ENCODE measurements around the gene SNAPC1.
"Not testable (repeated sequence)": the region's sequence is repeated elsewhere in the genome, so short reads cannot be mapped to it uniquely, and the experiment has no call there.

SNAPC1 gene

GRCh38 chr14:61750708-61751474 is 11.3 kb upstream of the SNAPC1 start:
- peak; percentile 92 for DNase-seq

GRCh38 chr14:61751475-61751989 is 10.7 kb upstream of the SNAPC1 start:
- DNase-seq: no peak

DNA sequence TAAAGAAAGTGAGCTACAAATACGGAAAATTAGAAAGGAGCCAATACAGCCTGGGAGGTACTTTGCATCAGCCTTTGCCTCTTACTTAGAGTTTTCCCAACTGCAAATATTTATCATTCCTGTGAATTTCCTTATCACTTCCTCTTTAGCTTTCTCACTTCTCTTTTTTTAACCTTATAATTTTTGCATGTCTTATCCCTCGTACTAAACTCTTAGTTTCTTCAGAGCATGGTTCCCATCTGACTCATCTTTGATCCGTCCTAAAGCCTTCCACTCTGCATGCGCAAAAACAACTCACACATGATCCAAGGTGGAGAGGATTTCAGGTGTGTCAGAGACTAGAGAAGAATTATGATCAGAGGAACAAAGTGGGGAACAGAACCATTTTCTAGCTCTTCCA is 9.6 kb upstream of the SNAPC1 start:
- no peak for DNase-seq

- DNase-seq: no peak
Observed at GRCh38 chr14:61753631-61754030, 8.6 kb upstream of the SNAPC1 start.

GRCh38 chr14:61754627-61755381 is 7.4 kb upstream of the SNAPC1 start:
- no peak for DNase-seq

DNA sequence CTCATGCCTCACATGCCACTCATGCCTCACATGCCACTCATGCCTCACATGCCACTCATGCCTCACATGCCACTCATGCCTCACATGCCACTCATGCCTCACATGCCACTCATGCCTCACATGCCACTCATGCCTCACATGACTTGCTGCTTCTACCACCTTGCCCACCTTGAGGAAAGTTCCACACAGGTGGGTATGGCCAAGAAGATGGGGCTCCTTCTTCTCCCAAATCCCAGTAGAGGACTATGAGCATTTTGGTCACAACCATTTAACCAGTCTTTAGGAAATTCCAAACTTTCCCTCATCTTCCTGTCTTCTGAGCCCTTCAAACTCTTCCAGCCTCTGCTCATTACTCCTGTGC is 6.9 kb upstream of the SNAPC1 start:
- not testable (repeated sequence) for DNase-seq

DNA sequence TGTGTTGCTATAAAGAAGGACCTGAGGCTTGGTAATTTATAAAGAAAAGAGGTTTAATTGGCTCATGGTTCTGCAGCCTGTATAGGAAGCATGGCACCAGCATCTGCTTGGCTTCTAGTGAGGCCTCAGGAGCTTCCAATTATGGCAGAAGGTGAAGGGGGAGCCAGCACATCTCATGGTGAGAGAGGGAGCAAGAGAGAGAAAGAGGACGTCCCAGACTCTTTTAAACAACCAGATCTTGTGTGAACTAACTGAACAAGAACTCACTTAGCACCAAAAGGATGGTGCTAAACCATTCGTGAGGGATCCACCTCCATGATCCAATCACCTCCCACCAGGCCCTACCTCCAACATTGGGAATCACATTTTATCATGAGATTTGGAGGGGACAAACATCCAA is 6.1 kb upstream of the SNAPC1 start:
- no peak for DNase-seq

DNA sequence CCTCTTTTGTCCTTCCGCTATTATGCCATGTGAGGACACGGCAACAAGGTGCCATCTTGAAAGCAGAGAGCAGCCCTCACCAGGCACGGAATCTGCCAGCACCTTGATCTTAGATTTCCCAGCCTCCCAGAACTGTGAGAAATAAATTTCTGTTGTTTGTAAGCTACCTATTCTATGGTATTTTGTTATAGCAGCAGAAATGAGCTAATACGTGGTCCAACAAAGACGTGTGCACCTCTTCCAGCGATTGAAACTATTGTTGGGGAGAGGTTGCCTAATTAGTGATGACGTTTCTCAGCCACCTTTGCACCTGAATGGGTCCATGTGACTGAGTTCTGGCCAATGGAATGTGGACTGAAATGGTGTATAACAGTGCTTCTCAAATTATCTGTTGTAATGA is 2.3 kb upstream of the SNAPC1 start:
- DNase-seq: no peak

DNA sequence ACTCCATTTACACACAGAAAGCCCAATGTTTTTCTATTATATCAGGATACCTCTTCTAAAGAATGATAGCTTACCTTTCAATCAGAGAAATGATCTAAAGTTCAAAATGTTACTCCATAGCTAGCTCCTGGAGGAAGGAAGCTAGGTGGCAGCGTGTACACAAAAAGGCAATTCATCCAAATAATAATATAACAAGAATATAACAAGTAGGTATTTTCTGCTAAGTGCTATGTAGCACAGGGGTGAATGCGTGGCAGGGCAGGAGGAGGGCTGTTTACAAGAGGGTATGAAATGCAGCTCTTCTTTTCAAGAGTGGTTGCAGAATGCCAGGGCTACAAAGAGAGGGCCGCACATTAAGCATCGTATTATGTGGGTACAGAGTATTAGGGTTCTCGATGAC is 663 bp upstream of the SNAPC1 start:
- DNase-seq: no peak

DNA sequence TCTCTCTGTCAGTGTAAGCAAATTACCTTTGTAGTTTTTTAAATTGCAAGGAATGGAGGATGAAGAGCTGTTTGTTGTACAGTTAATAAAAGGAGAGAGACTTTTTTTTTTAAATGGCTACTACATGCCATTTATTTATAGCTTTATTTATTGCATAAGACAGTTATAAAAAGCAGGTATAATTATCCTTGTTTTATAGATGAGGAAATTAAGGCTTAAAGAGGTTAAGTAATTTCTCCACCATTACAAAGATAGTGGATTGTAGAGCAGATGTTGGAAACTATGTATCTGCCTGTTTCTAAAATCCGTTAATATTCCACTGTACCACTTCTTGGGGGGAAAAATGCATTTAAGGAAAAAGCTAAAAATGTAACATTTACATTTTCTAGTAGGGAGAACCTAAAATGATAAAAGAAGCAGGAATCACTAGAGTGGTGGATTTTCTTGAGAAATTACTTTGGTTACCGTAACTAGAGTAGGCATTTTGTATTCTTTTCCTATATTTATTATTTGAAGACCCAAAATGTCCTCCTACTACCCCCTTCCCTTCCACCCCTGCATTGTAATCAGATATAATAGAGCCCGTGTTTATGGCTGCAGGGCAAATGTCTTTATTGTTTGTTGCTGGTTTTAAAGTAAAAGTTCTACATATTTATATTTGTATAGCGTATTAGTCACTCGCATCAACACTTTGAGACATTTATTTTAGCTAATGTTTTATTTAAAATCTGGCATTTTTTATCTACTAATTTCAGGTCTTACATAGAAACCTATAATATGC is 2.3 kb downstream of the SNAPC1 start:
- DNase-seq: no peak

DNA sequence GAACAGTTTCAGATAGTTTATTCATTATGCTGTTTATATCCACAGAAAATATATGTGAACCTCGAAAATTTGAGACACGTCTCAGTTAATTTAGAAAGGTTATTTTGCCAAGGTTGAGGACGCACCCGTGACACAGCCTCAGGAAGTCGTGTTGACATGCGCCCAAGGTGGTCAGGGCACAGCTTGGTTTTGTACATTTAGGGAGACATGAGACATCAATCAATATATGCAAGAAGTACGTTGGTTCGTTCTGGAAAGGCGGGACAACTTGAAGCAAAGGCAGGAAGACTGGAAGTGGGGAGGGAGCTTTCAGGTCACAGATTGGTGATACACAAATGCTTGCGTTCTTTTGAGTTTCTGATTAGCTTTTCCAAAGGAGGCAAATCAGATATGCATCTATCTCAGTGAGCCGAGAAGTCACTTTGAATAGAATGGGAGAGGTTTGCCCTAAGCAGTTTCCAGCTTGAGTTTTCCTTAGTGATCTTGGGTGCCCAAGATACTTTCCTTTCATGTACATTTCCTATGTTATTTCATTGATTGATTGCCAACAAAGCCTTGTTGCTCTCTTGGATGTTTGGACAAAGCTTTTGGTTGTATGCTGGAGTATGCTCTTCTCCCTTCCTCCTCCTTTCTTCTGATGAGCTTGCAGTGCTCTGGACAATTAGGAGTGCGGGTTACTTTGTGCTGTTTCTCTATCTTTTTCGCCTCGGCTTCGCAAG is 3.2 kb downstream of the SNAPC1 start:
- no peak for DNase-seq

DNA sequence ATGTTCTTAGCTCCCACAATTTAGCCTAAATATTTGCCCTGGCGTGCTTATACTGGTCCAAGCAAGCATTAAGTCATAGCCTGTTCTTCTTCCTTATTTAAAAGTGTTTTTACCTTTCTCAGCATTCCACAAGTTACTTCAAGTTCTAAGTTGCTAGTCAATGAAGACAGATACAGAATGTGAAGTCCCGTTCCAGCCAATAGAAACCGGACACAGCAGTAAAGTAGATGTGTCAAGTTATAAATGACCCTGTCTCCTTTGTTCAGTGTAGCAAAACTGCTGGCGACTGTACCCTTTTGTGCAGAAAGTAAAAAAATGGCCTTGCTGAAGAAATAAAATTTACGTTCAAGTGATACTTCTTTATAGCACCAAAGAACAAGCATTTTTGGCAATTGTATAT is 3.9 kb downstream of the SNAPC1 start:
- no peak for DNase-seq

DNA sequence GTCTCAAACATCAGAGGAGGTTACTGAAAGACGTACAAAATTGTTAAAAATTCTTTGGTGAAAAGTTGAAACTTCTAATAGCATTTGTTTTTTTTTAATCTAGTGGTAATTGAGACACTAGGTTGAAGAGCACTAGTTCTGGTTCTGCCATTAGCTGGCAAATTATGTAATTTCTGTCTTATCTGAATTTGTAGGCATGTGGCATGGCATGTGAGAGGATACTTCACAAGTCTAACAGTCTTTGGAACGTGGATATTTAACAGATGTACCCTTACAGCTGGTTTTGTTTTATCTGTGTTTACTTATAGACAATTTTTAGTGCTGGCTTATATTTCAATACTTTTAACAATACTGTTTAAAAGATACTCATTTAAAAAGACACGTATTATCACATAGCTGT is 6.0 kb downstream of the SNAPC1 start:
- no peak for DNase-seq

DNA sequence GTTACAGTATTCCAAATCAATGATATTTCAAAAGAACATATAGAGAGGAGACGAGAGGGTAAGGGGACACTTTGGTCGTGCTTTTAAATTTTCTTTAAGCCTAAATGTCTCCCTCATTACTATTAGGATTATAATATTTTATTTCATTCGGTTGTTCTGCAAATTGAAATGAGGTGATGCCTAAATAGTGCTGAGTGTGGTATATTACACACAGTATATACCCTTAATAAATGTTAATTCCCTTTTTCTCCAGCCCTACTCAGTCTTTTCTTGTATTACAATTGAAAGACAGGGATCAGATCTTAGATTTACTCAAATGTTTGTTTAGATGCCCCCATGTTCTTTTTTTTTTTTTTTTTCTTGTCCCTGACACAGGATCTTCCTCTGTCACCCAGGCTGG is 7.7 kb downstream of the SNAPC1 start:
- DNase-seq: no peak

DNA sequence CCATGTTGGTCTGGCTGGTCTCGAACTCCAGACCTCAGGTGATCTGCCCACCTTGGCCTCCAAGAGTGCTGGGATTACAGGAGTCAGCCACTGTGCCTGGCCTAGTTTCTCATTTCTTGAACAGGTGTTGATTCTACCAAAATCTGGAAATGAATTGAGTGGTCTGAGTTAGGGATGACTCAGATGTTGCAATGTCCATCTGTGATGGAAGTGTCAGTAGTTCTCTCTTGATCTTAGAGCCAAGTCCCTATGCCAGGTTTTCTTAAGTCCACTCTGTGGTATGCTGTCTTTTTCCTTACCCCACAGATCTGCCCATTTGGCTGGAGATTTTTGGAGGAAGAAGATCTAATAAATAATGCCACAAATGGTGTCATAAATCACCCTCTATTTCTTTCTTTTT is 12.6 kb downstream of the SNAPC1 start:
- DNase-seq: no peak

DNA sequence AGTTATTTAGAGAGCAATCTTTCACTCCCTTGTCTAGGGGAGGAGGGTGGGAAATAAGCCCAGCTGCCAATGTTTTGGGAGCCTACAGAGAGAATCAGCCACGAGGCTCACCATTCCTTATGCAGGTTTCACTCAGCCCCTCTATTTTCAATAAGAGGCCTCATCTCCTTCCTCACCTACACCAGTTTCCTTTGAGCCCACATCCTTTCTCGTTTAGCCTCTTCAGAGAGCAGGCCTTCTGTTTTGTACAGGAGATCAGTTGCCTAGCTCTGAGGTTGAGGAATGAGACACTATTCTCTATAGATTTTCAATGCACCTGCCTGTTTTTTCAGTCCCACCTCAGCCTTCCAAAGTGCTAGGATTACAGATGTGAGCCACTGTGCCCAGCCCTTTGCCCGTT is 17.9 kb downstream of the SNAPC1 start:
- DNase-seq: no peak

DNA sequence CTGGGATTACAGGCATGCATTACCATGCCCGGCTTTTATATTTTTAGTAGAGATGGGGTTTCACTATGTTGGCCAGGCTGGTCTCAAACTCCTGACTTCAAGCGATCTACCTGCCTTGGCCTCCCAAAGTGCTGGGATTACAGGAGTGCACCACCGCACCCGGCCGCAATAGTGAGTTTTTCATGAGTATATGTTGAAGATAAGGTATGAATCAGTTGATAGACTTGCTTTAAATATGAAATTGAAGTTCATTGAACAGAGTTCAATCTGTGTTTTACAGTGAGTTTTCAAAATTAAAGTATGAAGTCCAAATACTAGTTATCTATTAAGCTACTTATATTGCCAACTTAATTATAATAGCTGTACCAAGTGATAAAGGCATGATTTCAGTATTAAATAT is 35.1 kb downstream of the SNAPC1 start:
- DNase-seq: no peak

GRCh38 chr14:61802010-61802568 is 39.9 kb downstream of the SNAPC1 start:
- DNase-seq: no peak

DNA sequence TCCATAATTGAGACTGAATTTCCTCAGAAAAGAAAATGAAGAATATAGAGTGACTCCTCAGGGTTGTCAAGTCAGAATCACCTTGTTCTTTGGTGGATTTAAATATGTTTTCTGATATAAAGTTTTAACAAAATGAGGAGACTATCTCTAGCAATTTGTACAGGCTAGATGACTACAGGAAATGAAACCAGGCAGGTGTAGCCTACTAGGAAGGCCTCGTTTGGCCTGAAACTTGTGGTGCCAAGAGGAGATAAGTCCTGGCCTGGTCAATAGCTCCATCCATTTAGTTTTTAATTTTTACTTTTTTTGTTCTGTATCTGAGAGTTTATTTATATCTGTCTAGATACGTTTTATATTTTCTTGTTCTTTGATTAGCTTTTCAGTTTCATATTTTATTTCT is 41.5 kb downstream of the SNAPC1 start:
- no peak for DNase-seq

GRCh38 chr14:61805451-61805850 is 43.2 kb downstream of the SNAPC1 start:
- DNase-seq: no peak

DNA sequence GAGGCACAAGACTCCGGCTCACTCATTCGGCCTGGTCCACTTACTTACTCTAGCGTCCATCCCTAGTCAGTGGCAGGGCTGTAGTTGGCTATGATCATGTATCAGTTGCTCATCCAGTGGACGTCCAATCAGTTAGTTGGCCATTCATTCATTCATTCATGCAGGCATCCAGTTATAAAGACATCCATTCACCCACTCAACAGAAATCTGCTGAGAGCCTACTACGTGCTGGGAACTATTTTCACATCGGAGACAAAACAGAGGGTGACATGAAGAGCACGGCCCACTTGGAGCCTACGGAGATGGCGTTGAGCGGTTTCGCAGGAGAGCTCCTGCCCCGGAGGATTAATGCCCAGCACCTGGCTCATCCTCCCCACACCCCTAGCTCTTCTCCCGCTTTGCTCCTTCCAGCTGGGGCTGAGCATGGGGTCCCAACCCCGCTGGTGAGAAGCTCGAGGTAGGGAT is 49.7 kb downstream of the SNAPC1 start:
- no peak for DNase-seq

GRCh38 chr14:61812347-61813095 is 50.3 kb downstream of the SNAPC1 start, which contains the start of gene SYT16:
SYT16 (plus strand) TSS chr14:61812703.
- DNase-seq: peak; percentile 31
